Measurements from ENCODE around the gene ANKRD44. TPM values are rescaled to one million over a fixed set of nuclear protein-coding genes. Genes with fewer than 3 reads are reported as not detected.

Gene ANKRD44
- total RNA-seq, 1 experiment from 2014 or later, result 7.1 TPM

DNA sequence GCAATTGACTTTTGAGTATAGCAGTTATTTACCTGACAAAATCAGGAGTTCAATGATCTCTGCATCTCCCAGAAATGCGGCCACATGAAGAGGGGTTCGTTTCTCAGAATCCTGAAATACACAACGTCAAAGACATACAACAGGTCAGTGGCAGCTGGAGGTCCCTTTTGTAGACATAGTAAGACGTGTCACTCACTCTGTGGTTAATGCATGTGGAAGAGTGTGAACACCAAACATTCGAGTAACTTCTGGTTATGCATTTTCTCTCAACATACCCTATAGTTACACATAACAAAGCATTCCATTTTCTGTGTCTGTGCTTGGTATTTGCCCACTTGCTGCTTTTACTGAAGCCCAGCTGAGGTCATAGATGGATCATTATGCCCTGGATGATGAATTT, 163.6 kb downstream of the ANKRD44 start:
- CTCF ChIA-PET, result no interaction called here
- peaks cover 12% of the 10 kb centered on the region for H3K4me1 Mint-ChIP-seq (ENCODE audit: low read depth, unreplicated experiment)
- intact Hi-C loops (cut with micrococcal nuclease; ENCODE audit: unreplicated experiment), result no loop called here
- no TSS peak for BruUV-seq (replicated peaks)
- DNase-seq, result no peak
- H3K36me3 Mint-ChIP-seq (ENCODE audit: insufficient read depth, unreplicated experiment), result no peaks in the 10 kb centered on the region
- no peak overlapping the region for H3K27ac Mint-ChIP-seq (ENCODE audit: unreplicated experiment)
- no peaks in the 10 kb centered on the region for H3K9me3 Mint-ChIP-seq (ENCODE audit: low read depth, unreplicated experiment)
- no peaks in the 10 kb centered on the region for H3K27me3 Mint-ChIP-seq (ENCODE audit: unreplicated experiment)
- TF ChIP-seq, protein P1, sequence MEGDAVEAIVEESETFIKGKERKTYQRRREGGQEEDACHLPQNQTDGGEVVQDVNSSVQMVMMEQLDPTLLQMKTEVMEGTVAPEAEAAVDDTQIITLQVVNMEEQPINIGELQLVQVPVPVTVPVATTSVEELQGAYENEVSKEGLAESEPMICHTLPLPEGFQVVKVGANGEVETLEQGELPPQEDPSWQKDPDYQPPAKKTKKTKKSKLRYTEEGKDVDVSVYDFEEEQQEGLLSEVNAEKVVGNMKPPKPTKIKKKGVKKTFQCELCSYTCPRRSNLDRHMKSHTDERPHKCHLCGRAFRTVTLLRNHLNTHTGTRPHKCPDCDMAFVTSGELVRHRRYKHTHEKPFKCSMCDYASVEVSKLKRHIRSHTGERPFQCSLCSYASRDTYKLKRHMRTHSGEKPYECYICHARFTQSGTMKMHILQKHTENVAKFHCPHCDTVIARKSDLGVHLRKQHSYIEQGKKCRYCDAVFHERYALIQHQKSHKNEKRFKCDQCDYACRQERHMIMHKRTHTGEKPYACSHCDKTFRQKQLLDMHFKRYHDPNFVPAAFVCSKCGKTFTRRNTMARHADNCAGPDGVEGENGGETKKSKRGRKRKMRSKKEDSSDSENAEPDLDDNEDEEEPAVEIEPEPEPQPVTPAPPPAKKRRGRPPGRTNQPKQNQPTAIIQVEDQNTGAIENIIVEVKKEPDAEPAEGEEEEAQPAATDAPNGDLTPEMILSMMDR (IDR thresholded peaks at IDR 0.05; ENCODE audit: unreplicated experiment), result no peak
- no peak overlapping the region for H3K4me3 Mint-ChIP-seq (ENCODE audit: low read depth, unreplicated experiment)

DNA sequence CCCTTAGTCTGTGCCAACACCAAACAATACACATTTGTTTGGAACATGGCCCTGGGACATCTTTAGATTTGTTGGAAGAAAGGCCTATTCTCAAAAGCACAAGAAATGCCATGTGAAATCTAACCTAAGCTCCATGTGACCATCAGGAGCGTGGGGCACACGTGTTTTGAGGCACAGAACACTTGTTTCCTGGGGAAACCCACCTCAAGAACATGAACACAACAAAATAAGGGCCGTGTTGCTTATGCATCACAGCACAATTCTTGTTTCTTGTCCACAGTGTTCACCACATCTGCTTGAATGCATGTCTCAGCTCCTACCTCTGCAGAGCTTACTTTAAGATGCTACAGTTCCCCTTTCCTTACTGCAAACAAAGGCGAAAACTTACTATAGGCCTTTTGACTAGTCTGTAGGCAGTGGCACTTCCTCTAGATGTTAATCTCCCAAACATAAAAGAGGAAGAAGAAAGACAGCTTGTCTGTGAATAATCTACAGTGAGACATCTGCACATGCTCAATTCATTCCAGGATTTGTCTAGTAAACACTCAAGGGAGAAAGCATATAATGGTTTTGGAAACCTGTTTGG, 165.0 kb downstream of the ANKRD44 start:
- BruUV-seq (replicated peaks), result no TSS peak

DNA sequence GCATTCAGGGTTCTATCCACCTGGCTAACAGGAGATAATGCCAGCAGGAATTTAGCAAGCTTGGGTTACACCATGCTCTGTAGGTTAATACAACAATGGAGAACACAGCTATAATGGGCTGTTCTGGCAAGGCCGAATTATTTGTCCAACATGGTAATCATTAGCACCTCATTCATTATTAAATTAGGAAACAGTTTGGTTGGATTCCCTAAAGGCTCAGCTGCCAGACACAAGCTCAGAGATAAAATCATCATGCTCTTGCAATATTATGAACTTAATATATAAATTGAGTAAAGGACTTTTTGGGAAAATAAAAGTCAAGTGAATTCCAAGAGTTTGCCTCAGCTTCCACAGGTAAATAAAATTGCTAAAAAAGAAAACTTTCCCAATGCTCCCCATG, 166.4 kb downstream of the ANKRD44 start:
- no peak overlapping the region for H3K27ac Mint-ChIP-seq (ENCODE audit: unreplicated experiment)
- CTCF ChIA-PET, result no interaction called here
- H3K9me3 Mint-ChIP-seq (ENCODE audit: low read depth, unreplicated experiment), result no peaks in the 10 kb centered on the region

More for the DNA sequence above, 165.0 kb downstream of the ANKRD44 start:
- Mint-ChIP-seq H3K27ac (ENCODE audit: unreplicated experiment) (no peak overlapping the region), H3K27me3 (ENCODE audit: unreplicated experiment) (no peaks in the 10 kb centered on the region), H3K36me3 (ENCODE audit: insufficient read depth, unreplicated experiment) (no peaks in the 10 kb centered on the region), H3K4me3 (ENCODE audit: low read depth, unreplicated experiment) (no peak overlapping the region), H3K4me1 (ENCODE audit: low read depth, unreplicated experiment) (peaks cover 11% of the 10 kb centered on the region), H3K9me3 (ENCODE audit: low read depth, unreplicated experiment) (no peaks in the 10 kb centered on the region)
- CTCF ChIA-PET, result interaction anchor here (0.6 to 1.1 kb wide), 2 partner anchors 9 to 314 kb away, joined by 3 to 4 read pairs; no protein-coding TSS in a partner anchor
- DNase-seq, result no peak
- intact Hi-C loops (cut with micrococcal nuclease; ENCODE audit: unreplicated experiment), result no loop called here
- TF ChIP-seq, protein P1 (IDR thresholded peaks at IDR 0.05; ENCODE audit: unreplicated experiment), result no peak

DNA sequence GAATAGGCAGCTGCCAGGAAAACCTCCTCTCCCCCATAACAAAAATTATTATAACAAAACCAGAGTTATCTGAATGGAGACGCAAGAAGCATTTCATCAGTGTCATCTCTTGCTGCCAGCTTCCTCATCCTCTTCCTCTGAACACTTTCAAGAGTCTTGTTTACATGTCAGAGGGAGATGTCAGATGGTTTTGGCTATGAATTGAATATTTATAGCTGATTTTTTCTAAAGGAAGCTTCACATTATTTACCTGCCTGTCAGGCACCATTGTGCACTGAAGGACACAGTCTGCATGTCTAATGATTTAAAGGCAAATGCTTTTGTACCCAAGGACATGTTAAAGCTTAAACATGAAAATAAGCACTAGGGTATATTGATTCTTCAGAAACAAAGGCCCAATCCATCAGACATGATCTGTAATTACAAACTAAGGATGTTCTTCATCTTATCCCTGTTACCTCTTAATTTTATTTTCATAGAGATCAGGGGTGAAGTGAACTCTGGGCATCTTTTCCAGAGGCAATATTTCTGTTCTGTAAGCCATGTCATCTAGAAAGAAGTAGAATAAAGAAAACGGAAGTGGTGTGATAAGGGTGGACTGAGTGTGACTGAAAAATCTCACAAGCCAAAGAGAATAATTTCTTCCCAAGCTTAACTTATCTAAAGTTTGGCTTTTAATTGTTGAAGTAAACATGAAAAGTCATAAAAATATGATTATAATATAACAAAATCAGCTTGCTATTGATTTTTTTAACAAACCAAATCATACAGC, 168.7 kb downstream of the ANKRD44 start:
- H3K9me3 Mint-ChIP-seq (ENCODE audit: low read depth, unreplicated experiment), result no peaks in the 10 kb centered on the region
- no TSS peak for BruUV-seq (replicated peaks)
- intact Hi-C loops (cut with micrococcal nuclease; ENCODE audit: unreplicated experiment), result no loop called here
- DNase-seq, result no peak
- CTCF ChIA-PET, result no interaction called here
- H3K36me3 Mint-ChIP-seq (ENCODE audit: insufficient read depth, unreplicated experiment), result no peaks in the 10 kb centered on the region
- no peak overlapping the region for H3K4me3 Mint-ChIP-seq (ENCODE audit: low read depth, unreplicated experiment)
- H3K27ac Mint-ChIP-seq (ENCODE audit: unreplicated experiment), result no peak overlapping the region
- TF ChIP-seq, protein P1 (IDR thresholded peaks at IDR 0.05; ENCODE audit: unreplicated experiment), result no peak
- H3K27me3 Mint-ChIP-seq (ENCODE audit: unreplicated experiment), result no peaks in the 10 kb centered on the region
- H3K4me1 Mint-ChIP-seq (ENCODE audit: low read depth, unreplicated experiment), result peaks cover 22% of the 10 kb centered on the region

More for the DNA sequence above, 166.4 kb downstream of the ANKRD44 start:
- BruUV-seq (replicated peaks), result no TSS peak
- Mint-ChIP-seq H3K4me3 (ENCODE audit: low read depth, unreplicated experiment) (no peak overlapping the region), H3K4me1 (ENCODE audit: low read depth, unreplicated experiment) (peaks cover 11% of the 10 kb centered on the region), H3K36me3 (ENCODE audit: insufficient read depth, unreplicated experiment) (no peaks in the 10 kb centered on the region), H3K27me3 (ENCODE audit: unreplicated experiment) (no peaks in the 10 kb centered on the region)
- no peak for DNase-seq
- TF ChIP-seq, protein P1 (IDR thresholded peaks at IDR 0.05; ENCODE audit: unreplicated experiment), result no peak
- intact Hi-C loops (cut with micrococcal nuclease; ENCODE audit: unreplicated experiment), result no loop called here

Measured in Calu3 (cell line).